GM21360 (cell line): ENCODE results near the gene POLD2.
"Not testable (repeated sequence)": the region's sequence is repeated elsewhere in the genome, so short reads cannot be mapped to it uniquely, and the experiment has no call there.

Source experiments
- ATAC-seq: cut with Tn5 transposase; IDR thresholded peaks from one replicate; pipeline ENCODE4 v1.9.1; 2021; ENCODE audit warnings: mild to moderate bottlenecking, moderate library complexity; ENCODE audit not compliant: unreplicated experiment

Gene POLD2

GRCh38 chr7:44123190-44124003 lies at the start of gene POLD2:
POLD2 (minus strand) TSS chr7:44123548; CDS start chr7:44122053, 1,495 bp downstream.
- ATAC-seq: peak; percentile 97

GRCh38 chr7:44172803-44173424 lies 49.6 kb upstream of the POLD2 start:
- ATAC-seq: no peak

DNA sequence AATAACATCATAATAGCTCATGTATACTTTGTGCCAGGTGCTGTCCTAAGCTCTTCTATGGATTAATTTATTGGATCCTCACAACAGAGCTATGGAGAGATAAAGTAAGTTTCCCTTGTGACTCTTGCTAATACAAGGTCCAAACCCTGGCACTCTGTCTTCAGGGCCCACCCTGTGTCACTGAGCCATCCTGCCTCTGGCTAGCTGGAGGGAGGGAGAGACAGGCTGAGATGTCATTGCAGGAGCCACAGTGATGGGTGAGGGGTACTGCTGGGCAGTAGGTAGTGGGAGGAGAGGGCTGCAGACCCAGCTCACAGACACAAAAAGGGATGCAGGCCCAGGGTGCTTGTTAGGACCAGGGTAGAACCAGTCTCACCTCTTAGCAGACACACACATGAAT lies 49.0 kb upstream of the POLD2 start:
- no peak for ATAC-seq

- not testable (repeated sequence) for ATAC-seq
Observed at GRCh38 chr7:44171901-44172300, 48.6 kb upstream of the POLD2 start.

- ATAC-seq: no peak
Observed at GRCh38 chr7:44167920-44168319, 44.6 kb upstream of the POLD2 start.

GRCh38 chr7:44163591-44163990 lies 40.2 kb upstream of the POLD2 start:
- no peak for ATAC-seq

- ATAC-seq: no peak
Observed at GRCh38 chr7:44162785-44163395, 39.5 kb upstream of the POLD2 start.

DNA sequence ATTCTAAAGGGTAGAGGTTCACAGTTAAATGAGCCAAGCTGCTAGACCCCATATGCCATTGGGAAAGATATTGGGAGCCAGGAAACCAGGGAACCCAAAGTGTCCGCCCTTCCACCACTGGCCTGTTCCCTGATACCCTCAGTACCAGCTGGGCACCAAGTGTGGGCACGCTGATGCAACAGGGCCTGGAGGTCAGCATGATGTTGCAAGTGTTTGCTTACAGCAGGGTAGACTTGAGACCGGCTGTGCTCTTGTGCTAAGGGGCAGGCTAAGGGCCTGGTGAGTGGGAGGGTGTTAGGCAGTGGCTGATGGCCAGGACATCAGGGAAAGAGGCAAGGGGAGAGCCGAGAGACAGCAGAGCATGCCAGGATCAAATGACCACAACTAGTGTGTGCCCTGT lies 38.8 kb upstream of the POLD2 start:
- ATAC-seq: no peak

GRCh38 chr7:44161371-44161770 lies 38.0 kb upstream of the POLD2 start:
- ATAC-seq: no peak

DNA sequence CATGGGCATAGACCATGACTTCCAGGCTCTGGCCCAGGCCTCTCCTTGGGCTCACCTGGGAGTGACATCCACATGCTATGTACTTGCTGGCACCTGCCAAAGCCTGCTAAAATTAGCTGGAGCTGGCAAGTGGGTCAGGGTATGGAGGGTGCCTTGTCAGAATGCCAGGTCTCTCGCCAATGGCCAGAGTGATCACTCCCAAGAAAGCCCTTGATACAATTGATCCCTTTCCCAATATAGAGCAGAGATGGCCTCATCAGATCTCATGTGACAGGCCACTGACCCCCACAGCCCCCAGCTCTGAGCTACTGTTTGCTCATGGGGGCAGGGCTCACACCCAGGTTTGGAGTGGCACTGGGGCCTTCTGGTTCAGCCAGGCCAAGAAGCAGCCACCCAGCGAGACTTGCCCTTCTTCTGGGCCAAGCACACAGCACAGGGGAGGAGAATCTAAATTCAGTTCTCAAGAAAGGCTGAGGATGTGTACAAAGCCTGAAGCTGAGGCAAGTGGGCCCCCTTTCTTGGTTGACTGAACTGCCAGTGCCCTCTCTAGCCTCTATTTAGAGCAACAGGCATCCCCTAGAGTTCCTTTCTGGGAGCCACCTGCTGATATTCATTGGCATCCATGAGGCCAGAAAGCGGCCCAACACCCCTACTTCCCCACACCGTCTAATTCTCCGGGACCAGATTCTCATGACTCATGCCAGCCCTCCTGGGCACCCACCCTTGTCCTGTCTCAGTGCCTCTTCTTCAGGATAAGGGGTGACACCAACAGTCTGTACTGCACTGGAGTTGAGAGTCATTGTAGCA lies 36.7 kb upstream of the POLD2 start:
- ATAC-seq: no peak

GRCh38 chr7:44158873-44159631 lies 35.7 kb upstream of the POLD2 start:
- ATAC-seq: no peak

- ATAC-seq: no peak
Observed at GRCh38 chr7:44158096-44158872, 34.9 kb upstream of the POLD2 start.

DNA sequence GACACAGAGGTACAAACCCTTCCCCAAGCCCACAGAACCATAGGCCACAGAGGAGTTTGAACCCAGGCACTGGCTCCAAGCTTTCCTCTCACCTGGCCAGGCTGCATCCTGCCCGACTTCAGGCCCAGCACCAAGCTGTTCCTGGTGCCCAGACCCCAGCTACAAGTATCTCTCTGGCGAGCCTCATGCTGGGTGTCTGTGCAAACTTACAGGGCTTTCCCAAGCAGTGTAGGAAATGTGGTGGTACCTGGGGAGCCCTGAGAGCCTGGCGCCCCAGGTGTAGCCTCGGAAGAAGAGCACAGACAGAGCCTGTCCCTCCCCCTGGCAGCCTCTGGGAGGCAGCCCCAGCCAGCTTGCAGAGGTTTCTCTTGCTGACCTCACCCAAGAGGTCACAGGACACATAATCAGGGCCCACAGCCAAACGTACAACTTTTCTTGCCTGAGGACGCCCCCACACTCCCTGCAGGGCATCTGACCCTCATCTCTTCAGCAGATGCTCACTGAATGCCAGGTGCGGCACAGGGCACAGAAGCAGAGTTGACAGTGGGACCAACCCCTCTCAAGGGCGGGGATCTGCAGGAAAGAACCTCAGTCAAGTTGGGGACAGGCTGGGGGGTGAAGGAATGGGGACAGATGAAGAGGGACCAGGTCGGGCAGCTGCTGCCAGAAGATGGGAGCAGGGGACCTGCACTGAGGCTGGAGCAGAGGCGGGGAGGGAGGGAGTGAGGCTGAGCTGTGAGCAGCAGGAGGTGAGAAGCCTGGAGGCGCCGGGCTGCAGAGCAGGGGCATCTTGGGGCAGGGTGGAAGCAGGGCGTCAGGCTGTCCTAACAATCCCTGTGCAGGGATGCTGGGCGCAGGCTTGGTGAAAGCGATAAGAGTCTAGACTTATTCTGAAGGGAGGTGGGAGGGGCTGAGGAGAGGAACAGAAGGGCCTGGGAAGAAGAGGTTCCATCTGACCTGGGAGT lies 34.0 kb upstream of the POLD2 start:
- ATAC-seq: no peak

DNA sequence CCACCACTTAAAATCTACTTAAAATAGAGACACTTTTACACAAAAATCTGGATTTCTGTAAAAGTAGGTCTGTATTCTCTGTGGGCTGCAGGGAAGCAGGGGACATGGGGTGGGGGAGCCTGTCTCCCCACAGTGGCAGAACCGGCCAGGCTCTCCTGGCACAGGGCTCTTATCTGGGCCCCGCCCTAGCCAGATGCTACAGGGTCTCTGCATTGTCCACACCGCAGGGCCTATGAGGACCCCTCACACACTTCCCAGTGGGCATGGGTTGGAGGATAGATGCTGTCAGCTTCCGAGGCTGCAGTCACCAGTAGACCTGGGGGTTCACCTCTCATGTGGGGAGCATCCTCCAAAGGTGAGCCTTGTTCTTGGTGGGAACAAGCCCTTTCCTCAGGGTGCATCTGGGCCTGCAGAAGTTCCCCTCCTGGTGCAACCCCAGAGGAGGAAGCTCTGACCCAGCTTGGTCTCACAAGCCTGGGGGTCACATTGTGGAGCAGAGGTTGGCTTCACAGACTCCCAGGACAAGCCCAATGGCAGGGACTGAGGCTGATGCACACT lies 33.2 kb upstream of the POLD2 start:
- no peak for ATAC-seq

DNA sequence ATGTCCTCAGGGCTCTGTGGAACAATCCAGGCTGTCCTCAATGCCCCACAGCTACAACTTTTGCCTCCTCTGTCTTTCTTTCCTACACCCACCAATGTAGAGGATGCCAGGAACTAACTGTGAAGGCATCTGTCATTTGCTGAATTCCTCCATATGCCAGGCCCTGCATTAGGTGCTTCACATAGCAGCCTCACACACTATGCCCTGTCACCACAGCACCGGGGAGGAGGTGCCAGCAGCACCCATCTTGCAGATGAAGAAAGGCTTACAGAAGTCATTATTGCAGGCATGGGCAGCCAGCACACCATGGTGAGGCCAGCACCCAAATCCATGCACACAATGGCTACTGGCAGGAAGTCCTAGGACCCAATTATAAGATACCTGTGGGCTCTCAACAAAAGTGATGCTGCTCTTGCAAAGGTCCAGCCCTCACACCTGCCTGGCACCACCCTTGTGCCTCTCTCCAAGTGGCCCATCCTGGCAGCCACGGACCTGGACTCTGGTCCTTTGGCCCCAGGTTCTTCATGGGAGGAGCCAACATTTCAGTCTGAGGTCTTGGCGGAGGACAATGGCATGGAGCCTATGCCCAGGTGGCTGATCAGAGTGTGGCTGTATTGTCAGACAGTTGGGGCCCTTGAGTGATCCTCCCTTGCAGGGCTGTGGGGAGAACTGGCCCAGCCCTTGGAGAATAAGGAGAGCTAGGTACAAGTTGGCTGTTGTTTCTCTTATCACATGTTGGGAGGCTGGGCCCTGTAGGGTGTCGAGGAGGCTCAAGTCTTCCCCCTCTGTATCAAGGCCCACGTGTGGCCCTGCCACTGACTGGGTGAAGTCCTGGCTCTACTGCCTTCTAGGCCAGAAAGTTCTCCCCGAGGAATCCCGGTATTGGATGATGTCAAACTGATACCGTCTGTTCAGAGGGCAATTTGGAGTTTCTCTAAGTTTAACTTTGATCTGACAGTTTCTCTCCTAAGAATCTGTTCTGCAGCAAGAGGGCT lies 32.1 kb upstream of the POLD2 start:
- ATAC-seq: no peak

DNA sequence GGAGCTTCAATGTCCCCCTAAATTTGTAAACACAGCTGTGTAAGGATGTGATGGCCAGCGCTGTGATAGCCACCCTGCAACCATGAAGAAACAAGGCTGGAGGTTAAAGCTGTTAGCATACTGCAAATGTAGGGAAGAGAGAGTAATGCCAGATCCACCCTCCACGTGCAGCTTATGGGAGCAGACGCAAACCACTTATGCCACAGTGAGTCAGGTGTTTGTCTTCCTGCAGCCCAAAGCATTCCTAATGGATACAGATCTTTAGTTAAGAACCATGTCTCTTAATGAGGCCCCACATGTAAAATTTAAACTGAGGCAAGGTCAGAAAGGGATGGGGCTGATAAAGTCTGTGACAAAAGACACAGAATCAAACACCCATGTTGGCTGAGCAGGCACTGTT lies 31.4 kb upstream of the POLD2 start:
- ATAC-seq: no peak

GRCh38 chr7:44153948-44154335 lies 30.6 kb upstream of the POLD2 start:
- ATAC-seq: no peak
